ENCODE measurements around the gene PCNX1.

PCNX1 gene

GRCh38 chr14:71022012-71022869 is 115.0 kb downstream of the PCNX1 start:
- TF ChIP-seq ISL1 (CRISPR knock-in tag; IDR thresholded peaks at IDR 0.05) (peak; percentile 80), CSDC2 (CRISPR knock-in tag; IDR thresholded peaks at IDR 0.05) (no peak), OSR1 (CRISPR knock-in tag; IDR thresholded peaks at IDR 0.05) (no peak), ZNF8 (CRISPR knock-in tag; IDR thresholded peaks at IDR 0.05) (peak; percentile 48; the same call in 1 of the 2 replicates)
- no peak; the same call in 1 of the 3 replicates for ATAC-seq

- ATAC-seq, result no peak
- no peak for TF ChIP-seq GLIS3 (CRISPR knock-in tag; IDR thresholded peaks at IDR 0.05)
- no peak for TF ChIP-seq TSHZ2 (CRISPR knock-in tag; IDR thresholded peaks at IDR 0.05)
- TF ChIP-seq ZNF8 (CRISPR knock-in tag; IDR thresholded peaks at IDR 0.05), result no peak
- TF ChIP-seq ZNF565 (CRISPR knock-in tag; conservative IDR thresholded peaks at IDR 0.05; ENCODE audit: low read depth), result no peak
- TF ChIP-seq ISL1 (CRISPR knock-in tag; IDR thresholded peaks at IDR 0.05), result no peak
- no peak for TF ChIP-seq ARNTL (CRISPR knock-in tag; IDR thresholded peaks at IDR 0.05; ENCODE audit: borderline replicate concordance, low read depth)
- TF ChIP-seq CSRNP3 (CRISPR knock-in tag; IDR thresholded peaks at IDR 0.05), result no peak
- TF ChIP-seq TOX (CRISPR knock-in tag; IDR thresholded peaks at IDR 0.05; ENCODE audit: borderline replicate concordance), result no peak
- TF ChIP-seq TCF4 (CRISPR knock-in tag; IDR thresholded peaks at IDR 0.05; ENCODE audit: borderline replicate concordance), result no peak
- no peak for TF ChIP-seq CREB5 (CRISPR knock-in tag; IDR thresholded peaks at IDR 0.05; ENCODE audit: low read depth)
- TF ChIP-seq CSDC2 (CRISPR knock-in tag; IDR thresholded peaks at IDR 0.05), result no peak
- no peak for TF ChIP-seq PPARA (CRISPR knock-in tag; IDR thresholded peaks at IDR 0.05; ENCODE audit: borderline replicate concordance)
- TF ChIP-seq ZNF70 (CRISPR knock-in tag; IDR thresholded peaks at IDR 0.05), result no peak
- TF ChIP-seq OSR1 (CRISPR knock-in tag; IDR thresholded peaks at IDR 0.05), result no peak
Measured at GRCh38 chr14:71022939-71023338, 115.7 kb downstream of the PCNX1 start.

GRCh38 chr14:71029236-71029781 is 122.0 kb downstream of the PCNX1 start:
- ATAC-seq, result no peak
- TF ChIP-seq POU6F1 (CRISPR knock-in tag; IDR thresholded peaks at IDR 0.05; ENCODE audit: borderline replicate concordance, low read depth) (no peak), TOX (CRISPR knock-in tag; IDR thresholded peaks at IDR 0.05; ENCODE audit: borderline replicate concordance) (no peak), ZNF70 (CRISPR knock-in tag; IDR thresholded peaks at IDR 0.05) (no peak), ESRRG (CRISPR knock-in tag; IDR thresholded peaks at IDR 0.05) (no peak), SNAI2 (CRISPR knock-in tag; IDR thresholded peaks at IDR 0.05) (no peak), TSHZ2 (CRISPR knock-in tag; IDR thresholded peaks at IDR 0.05) (no peak), ZNF565 (CRISPR knock-in tag; conservative IDR thresholded peaks at IDR 0.05; ENCODE audit: low read depth) (no peak), ZNF8 (CRISPR knock-in tag; IDR thresholded peaks at IDR 0.05) (no peak), RARB (CRISPR knock-in tag; IDR thresholded peaks at IDR 0.05) (no peak), ZFP3 (CRISPR knock-in tag; IDR thresholded peaks at IDR 0.05) (no peak), PATZ1 (CRISPR knock-in tag; IDR thresholded peaks at IDR 0.05; ENCODE audit: borderline replicate concordance) (no peak), PPARA (CRISPR knock-in tag; IDR thresholded peaks at IDR 0.05; ENCODE audit: borderline replicate concordance) (no peak), CREB5 (CRISPR knock-in tag; IDR thresholded peaks at IDR 0.05; ENCODE audit: low read depth) (no peak), TCF4 (CRISPR knock-in tag; IDR thresholded peaks at IDR 0.05; ENCODE audit: borderline replicate concordance) (no peak), ISL1 (CRISPR knock-in tag; IDR thresholded peaks at IDR 0.05) (no peak), CSDC2 (CRISPR knock-in tag; IDR thresholded peaks at IDR 0.05) (no peak), GLIS3 (CRISPR knock-in tag; IDR thresholded peaks at IDR 0.05) (no peak), ARNTL (CRISPR knock-in tag; IDR thresholded peaks at IDR 0.05; ENCODE audit: borderline replicate concordance, low read depth) (no peak)

Measured in SK-N-SH treated with all-trans-retinoic acid at 6 μM for 48 hours (cell line).